GM21390 (cell line): ENCODE data around the gene PTPN12.
A peak's percentile ranks its signal among the peaks of the same experiment; 100 is the strongest.
"Not testable (repeated sequence)": the region's sequence is repeated elsewhere in the genome, so short reads cannot be mapped to it uniquely, and the experiment has no call there.

ENCODE experiments used
- ATAC-seq: cut with Tn5 transposase; IDR thresholded peaks from one replicate; pipeline ENCODE4 v1.9.1; 2021; ENCODE audit not compliant: unreplicated experiment

The PTPN12 gene

DNA sequence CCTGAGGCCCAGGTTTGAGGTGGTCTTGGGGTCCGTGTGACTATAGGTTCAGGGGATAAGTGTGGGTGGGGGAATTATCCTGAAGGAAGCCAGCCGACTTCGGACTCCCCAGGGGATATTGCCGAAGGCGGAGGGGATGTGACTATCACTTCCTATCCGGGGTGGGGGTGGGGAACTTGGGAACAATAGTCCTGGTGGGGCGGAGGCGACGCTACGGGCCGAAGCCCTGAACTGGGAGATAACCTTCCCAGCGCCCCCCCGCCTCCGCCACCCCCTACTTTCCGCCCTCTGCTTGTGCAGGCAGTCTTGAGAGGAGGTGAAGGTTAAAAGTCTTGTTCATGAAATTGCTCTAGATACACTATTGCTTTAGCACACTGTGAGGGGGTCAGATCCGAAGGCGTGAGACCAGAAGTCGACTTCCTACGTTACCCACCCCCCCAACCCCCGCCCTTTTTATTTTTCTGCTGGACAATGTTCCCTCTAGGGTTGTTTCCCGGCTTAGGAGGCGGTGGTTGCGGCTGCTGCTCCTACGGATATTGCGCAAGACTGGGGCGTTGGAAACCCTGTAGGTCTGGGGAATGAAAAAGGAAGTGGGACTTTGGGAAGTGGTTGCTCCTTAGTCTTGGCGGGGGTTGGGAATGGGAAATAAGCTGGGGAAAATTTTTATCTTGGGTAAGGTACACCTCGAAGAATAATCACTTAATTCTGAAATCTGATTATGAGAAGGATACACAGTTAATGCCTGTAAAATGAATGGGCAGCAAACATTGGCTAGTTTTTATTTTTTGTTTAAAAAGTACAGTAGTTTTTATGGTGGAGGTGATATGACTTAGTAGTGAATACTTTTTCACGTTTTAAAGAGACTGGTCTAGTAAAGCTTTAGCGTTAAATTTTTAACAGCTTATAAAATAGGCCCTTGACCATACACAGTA is 1.5 kb downstream of the PTPN12 start:
- no peak for ATAC-seq

DNA sequence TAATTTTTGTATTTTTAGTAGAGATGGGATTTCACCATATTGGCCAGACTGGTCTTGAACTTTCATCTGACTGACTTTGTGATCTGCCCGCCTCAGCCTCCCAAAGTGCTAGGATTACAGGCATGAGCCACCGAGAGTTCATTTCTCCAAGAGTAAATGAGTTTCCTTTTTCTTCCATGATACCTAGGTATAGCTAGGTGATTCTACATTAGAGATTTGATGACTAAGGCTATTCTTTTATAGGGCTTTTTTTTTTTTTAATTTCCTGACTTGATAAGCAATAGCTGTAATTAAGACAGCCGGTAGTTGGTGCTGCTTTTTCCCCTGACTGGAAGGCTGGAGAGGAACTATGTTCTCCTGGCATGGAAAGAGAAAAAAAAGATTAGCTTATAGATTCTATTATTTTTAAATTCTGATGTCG is 3.3 kb downstream of the PTPN12 start:
- no peak for ATAC-seq

DNA sequence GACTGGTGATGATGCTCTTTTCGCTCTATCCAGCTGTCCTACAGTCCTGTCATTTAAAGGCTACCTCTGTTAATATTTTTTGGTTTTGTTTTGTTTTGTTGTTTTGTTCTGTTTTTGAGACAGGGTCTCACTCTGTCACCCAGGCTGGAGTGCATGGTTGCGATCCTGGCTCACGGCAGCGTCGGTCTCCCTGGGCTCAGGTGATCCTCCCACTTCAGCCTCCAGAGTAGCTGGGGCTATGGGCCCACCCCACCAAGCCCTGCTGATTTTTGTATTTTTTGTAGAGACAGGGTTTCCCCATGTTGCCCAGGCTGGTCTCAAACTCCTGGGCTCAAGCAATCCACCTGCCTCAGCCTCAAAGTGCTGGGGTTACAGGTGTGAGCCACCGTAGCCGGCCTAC is 3.9 kb downstream of the PTPN12 start:
- not testable (repeated sequence) for ATAC-seq

DNA sequence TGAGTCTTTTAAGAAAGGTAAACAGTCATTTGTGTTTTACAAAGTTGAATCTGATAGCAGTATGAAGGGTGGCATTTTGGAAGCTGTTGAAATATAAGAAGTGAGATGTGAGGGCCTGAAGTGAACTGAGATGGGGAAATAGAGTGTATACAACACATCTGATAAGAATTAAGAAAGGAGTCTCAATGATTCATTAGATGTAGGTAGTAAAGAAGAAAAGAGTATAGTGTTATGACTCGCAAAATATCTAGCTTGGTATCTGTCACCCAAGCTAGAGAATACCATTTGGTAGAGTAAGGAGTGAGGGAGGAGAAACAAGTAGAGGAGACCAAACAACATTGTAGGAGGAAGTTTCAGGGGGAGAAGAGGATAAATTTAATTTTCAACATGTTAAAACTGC is 5.3 kb downstream of the PTPN12 start:
- no peak for ATAC-seq

DNA sequence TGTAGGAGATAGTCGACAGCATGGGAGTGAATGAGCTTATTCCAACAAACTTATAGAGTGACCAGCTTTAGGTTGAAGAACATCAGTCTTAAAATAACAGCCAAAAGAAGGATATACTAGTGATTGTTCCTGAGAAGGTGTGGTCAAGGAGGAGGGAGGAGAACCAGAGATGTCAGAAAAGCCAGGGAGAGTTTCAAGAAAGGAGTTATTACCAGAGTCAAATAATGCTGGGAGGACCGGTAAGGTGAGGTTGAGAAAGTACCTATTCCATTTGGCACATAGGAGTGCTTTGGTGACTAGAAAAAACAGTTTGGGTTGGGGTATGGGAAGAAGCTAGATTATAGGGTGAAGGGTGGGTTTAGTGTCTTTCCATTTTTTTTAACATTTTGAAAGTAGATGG is 5.8 kb downstream of the PTPN12 start:
- no peak for ATAC-seq

DNA sequence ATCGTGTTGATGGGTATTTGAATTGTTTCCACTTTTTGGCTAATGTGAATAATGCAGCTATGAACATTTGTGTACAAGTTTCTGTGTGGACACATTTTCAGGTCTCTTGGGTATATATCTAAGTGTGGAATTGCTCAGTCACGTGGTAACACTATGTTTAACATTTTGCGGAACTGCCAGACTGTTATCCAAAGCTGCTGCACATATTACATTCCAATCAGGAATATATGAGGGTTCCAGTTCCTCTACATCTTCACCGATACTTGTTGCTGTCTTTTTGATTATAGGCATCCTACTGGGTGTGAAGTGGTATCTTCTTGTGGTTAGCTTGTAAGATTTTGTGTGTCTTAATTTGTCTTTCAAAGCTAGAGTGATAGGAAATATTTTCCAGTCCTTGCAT is 6.8 kb downstream of the PTPN12 start:
- ATAC-seq = no peak

DNA sequence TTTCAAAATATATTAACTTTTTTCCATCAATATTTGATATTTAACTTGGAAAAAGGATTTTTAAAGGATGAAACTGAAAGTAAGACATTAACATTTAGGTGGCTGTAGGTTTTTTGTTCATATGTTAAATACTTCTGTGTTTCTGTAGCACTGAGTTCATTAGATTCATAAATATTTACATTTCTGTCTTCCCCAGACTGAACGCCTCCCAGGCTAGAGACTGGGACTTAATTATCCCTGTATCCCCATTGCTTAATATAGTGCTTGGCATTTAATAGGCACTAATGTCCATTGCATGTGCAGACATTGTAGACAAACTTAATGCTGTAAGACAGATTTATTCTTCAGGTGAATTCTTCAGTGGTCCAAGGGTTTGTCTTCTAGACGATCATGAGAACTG is 7.4 kb downstream of the PTPN12 start:
- ATAC-seq = no peak

DNA sequence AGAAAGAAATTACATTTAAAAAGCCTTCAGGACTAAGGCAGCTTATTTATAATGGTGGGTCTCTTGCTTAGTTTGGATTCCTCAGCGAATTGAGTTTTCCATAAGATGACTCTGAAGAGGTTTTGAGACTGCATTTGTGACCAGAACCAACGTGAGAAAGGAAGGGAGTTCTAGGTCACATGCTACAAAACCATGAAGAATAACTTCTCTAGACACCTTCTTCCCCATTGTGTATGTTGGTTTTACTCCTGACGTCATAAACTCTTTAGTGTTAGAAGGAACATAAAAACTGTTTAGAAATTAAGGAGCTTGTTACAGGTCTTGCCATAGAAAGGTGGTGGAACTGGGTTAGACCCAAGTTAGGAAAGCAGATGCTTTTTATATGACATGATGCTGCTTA is 11.1 kb downstream of the PTPN12 start:
- ATAC-seq = no peak

DNA sequence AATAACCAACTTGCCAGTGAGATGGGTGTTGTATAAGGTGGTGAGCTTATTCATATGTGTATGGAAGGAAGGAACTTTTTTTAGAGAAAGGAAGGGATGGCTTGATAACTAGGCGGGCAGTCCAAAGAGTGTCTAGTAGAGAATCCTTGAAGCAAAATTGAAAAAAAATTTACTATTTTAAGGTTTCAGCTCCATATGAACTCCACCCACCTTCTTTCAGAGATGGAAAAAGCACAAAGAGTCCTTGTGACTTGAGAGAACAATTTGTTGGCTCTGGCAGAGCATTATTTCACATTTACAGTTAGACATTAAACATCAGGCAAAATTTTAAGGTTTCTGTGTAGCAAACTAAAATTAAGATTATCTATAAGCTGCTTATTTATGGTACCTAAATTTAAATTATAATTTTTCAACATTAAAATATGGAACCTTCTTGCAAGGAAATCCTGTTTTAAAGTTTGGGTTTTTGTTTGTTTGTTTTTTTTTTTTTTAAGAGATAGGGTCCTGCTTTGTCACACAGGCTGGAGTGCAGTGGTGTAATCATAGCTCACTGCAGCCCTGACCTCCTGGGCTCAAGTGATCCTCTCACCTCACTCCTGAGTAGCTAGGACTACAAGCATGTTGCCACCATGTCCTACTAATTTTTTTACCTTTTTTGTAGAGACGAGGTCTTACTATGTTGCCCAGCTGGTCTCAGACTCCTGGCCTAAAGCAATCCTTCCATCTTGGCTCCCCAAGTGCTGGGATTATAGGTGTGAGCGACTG is 12.2 kb downstream of the PTPN12 start:
- no peak for ATAC-seq

DNA sequence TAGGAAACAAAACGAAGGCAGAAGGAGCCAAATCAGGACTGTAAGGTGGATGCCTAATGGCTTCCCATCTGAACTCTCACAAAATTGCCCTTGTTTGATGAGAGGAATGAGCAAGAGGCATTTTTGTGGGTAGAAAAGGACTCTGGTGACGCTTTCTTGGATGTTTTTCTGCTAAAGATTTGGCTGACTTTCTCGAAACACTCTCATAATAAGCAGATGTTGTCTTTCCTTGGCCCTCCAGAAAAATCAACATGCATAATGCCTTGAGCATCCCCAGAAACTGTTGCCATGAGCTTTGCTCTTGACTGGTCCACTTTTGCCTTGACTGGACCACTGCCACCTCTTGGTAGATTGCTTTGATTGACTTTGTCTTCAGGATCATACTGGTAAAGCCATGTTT is 13.5 kb downstream of the PTPN12 start:
- no peak for ATAC-seq

DNA sequence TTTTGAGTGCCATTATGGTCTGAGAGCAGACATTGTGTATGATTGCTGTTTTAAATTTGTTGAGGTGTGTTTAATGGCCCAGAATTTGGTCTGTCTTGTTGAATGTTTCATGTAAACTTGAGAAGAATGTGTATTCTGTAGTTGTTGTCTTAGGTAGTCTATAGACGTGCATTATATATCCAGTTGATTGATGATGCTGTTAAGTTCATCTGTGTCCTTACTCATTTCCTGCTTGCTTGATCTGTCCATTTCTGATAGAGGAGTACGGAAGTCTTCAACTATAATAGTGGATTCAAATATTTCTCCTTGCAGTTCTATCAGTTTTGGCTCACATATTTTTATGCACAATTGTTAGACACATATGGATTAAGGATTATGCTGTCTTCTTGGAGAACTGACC is 16.0 kb downstream of the PTPN12 start:
- no peak for ATAC-seq

DNA sequence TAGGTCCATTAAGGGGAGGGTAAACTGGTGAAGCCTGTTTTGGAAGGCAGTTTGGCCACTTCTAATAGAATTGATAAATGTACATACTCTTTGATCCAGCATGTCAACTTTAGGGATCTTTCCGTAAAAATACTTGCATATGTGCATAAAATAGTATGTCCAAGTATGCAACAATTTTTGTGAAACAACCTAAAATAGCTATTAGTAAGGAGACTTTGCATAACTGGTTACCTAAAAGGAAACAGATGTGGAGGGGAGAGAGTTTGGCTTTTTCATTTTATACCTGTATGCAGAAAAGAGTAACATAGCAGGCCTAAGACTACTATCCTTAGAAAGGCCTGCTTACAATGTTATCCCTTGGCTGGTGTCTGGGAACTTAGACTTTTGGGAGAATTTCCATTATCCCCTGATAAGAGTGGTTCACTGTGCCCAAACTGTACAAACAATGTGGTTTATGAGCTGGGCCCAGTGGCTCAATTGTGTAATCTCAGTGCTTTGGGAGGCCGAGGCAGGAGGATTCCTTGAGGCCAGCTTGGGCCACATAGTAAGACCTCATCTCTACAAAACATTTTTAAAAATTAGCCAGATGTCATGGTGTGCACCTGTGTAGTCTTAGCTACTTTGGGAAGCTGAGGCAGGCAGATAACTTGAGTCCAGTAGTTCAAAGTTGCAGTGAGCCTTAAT is 21.3 kb downstream of the PTPN12 start:
- ATAC-seq = no peak

DNA sequence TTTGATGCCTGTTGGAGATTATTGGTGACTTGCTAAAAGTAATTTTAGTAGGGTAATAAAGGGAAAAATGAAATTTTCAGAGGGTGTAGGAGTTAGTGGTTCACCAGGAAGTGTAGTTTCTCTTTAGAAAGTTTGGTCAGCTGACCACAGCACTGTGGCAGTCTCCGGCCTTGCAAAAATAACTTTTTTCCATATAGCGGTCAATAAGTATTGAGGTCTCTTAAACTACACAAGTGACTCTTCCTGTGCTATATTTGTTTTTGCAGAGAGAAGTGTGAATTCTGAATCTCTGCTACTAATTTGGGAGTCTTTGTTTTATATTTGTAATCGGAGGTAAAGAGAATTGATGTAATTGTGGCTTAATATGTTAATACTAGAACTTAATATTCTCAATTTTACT is 24.3 kb downstream of the PTPN12 start:
- ATAC-seq = peak; percentile 83

DNA sequence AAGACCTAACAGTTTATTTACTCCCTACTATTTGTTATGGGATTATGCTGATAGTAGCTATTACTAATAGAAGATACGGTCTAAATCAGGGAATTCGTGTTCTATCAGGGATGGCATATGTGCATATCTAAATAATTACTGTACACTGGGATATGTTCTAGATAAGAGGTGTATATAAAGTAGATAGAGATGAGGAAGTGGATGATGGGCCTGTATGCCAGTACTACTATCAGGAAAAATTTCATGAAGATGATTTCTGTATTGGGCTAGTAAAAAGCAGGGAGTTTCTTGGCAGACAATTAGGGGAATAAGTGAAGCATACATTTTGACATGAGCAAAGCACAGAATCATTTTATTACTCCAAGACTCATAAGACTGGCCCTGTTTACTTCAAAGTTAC is 26.2 kb downstream of the PTPN12 start:
- ATAC-seq = no peak

DNA sequence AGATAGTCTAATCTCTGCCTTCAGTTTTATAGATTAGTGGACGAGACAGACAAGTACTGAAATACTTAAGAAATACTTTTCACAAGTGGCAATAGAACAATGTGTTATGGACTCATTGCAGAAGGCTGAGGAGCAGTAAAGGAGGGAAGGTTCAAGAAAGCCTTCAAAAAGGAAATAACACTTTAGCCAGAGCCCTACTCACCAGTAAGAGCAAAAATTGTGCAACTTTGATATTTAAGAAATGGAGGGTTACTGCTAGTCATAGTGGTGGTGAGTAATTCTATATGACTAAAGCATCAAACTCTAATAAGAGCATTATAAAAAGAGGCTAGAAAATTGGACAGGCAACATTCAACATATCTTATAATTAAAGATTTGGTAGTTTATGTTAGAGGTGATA is 28.8 kb downstream of the PTPN12 start:
- no peak for ATAC-seq

DNA sequence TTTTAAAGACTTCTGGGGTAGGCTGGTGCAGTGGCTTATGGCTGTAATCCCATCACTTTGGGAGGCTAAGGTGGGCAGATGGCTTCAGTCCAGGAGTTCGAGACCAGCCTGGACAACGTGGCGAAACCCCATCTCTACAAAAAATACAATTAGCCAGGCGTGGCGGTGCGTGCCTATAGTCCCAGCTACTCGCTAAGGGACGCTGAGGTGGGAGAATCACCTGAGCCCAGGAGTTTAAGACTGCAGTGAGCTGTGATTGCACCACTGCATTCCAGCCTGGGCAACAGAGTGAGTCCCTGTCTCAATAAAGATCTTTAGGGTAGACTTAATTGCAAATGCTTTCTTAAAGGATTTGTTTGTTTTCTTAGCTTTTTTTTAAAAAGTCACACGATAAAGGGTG is 29.3 kb downstream of the PTPN12 start:
- no peak for ATAC-seq

DNA sequence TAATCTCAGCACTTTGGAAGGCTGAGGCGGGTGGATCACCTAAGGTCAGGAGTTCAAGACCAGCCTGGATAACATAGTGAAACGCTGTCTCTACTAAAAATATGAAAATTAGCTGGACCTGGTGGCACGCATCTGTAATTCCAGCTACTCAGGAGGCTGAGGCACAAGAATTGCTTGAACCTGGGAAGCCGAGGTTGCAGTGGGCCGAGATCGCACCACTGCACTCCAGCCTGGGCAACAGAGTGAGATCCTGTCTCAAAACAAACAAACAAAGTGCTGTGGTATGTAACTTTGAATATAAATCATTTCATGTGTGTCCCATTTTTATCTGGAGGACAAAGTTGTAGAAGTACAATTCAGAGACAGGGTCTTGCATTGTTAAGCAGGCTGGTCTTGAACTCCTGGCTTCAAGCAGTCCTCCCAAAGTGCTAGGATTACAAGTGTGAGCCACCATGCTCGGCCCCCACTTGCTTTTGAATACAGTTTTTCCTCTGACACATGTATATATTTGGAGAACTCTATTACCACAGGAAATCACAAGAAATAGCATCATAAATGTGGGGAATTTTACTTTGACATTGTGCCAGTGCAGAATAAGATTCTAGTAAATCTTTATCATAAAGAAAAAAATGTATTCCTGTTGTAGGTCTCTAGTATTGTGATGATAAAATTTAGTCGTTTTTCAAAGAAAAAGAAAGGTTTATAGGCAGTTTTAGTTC is 32.6 kb downstream of the PTPN12 start:
- ATAC-seq = no peak

DNA sequence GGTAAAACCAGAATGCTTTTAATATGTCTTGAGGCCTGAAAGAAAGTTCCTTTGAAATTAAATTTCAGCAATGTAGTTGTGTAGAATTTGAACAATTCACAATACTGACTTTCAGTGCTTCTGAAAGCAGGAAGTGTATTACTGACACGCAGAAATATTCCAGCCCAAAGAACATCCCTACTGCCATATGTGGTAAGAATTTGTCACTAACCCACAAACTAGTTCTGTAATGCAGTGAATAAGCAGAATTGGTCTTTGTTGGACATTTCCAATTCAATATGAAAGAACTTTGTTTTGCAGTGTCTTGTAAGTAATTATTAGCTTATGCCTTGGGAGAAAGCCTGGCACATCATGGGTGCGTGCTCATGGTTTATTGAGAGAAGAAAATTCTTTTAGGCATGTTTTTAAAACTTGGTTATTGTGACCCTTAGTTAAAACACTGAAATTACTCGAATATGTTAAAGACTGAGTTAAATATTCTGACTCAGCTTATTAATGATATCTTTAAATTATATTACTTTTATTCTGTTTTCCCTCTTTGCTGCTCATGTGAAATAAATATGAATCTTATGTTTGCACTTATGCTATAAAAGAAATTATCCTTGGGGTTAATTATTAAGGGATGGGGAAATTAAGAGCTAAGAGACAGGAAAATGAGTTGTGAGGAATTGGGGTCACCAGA is 33.4 kb downstream of the PTPN12 start:
- no peak for ATAC-seq

DNA sequence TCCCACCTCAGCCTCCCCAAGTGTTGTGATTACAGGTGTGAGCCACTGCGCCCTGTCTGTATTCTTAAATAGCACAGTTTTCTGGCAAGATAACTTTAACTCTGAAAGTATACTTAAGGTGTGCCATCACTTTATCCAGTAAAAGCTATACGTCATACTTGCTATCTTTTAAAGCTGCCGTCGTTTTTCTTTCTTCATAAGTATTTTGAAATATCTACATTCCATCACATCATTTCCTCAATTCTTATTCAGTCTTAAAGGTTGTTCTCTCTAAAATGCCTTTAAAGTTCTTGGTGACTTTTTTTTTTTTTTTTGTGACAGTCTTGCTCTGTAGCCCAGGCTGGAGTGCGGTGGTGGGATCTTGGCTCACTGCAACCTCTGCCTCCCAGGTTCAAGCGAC is 34.7 kb downstream of the PTPN12 start:
- no peak for ATAC-seq

DNA sequence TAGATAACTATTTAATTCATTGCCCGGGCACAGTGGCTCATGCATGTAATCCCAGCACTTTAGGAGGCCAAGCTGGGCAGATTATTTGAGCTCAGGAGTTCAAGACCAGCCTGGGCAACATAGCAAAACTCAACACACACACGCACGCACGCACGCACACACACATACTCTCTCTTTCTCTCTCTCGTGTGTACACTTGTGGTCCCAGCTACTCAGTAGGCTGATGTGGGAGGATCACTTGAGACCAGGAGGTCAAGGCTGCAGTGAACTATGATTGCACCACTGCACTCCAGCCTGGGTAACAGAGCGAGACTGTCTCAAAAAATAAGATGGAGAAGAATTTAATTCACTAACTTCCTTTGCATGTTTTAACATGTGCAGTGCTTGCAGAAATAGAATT is 38.1 kb downstream of the PTPN12 start:
- ATAC-seq = no peak

DNA sequence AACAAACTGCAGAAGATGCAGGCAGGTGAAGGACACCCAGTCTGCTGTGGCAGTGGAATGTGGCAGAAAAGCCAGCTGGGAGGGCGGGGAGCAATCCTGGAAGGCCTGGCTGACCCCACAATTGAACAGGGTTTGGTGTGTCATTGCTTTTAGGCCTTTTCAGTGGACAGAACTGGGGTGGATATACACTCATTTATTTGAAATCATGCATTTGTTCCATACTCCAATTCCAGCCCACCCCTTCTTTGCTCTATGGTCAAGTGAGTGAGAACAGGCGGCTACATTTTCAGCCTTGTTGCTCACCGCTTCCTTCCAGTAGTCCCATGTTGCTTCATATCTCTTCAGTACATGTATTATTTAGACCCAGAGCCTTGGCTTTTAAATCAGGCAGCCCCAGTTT is 39.8 kb downstream of the PTPN12 start:
- no peak for ATAC-seq
